Measurements from ENCODE around the gene CLDN22.

CLDN22 gene

GRCh38 chr4:183288955-183289354, 31.1 kb downstream of the CLDN22 start:
- Histone ChIP-seq H3K27me3 (ENCODE audit: insufficient read depth, low read length) (no peaks in the 10 kb centered on the region), H3K9ac (ENCODE audit: low read depth, low read length) (no peak overlapping the region), H3K27ac (ENCODE audit: low read length) (no peak overlapping the region), H3K4me3 (ENCODE audit: low read length) (no peak overlapping the region), H3K36me3 (ENCODE audit: insufficient read depth, low read depth, low read length) (peaks cover 88% of the 10 kb centered on the region), H3K9me3 (ENCODE audit: insufficient read depth, low read depth, low read length) (no peaks in the 10 kb centered on the region), H3K4me1 (ENCODE audit: insufficient read depth, low read length) (no peaks in the 10 kb centered on the region)

- Histone ChIP-seq H3K4me3 (ENCODE audit: low read length) (no peak overlapping the region), H3K36me3 (ENCODE audit: insufficient read depth, low read depth, low read length) (peaks cover 93% of the 10 kb centered on the region), H3K27ac (ENCODE audit: low read length) (no peak overlapping the region)
These were observed 32.4 kb downstream of the CLDN22 start for GRCh38 chr4:183287677-183288076.

GRCh38 chr4:183287309-183287659, 32.8 kb downstream of the CLDN22 start:
- Histone ChIP-seq H3K36me3 (ENCODE audit: insufficient read depth, low read depth, low read length) (peaks cover 93% of the 10 kb centered on the region), H3K9ac (ENCODE audit: low read depth, low read length) (no peak overlapping the region), H3K4me1 (ENCODE audit: insufficient read depth, low read length) (no peaks in the 10 kb centered on the region), H3K27ac (ENCODE audit: low read length) (no peak overlapping the region), H3K27me3 (ENCODE audit: insufficient read depth, low read length) (no peaks in the 10 kb centered on the region), H3K4me3 (ENCODE audit: low read length) (no peak overlapping the region), H3K9me3 (ENCODE audit: insufficient read depth, low read depth, low read length) (no peaks in the 10 kb centered on the region)

More at GRCh38 chr4:183287677-183288076, 32.4 kb downstream of the CLDN22 start:
- H3K9me3 ChIP-seq (ENCODE audit: insufficient read depth, low read depth, low read length): no peaks in the 10 kb centered on the region
- H3K27me3 ChIP-seq (ENCODE audit: insufficient read depth, low read length): no peaks in the 10 kb centered on the region
- H3K9ac ChIP-seq (ENCODE audit: low read depth, low read length): no peak overlapping the region
- H3K4me1 ChIP-seq (ENCODE audit: insufficient read depth, low read length): no peaks in the 10 kb centered on the region

DNA sequence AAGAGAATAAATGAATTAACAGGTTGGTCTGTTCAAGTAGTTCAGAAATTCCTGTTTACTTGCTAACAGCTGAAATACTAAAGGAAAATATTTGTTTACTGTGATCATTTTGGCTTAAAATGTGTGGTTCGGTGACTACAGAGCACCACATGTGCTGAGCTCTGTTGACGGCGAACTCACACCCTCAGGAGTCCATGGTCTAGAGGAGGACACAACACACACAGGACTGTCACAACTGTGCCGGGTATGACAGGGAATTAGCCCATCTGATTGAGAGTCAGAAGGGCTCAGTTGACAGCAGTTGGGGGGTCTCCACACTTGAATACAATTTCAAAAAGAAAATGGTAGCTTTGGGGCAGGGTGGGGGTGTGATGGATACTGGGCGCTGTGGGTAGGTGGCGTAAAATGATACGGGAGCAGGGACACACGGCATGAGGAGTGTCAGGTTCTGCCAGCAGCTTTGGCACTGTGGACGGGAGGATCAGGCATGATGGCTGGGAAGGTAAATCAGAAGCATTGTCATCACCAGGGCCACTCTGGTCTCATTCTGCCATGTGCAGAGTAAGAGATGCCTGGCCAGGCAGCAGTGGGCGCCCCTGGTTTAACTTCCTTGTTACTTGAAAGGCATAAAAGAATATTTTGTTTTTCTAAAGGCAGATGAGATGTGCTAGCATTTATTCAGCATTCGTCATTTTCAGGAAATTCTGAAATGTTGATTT, 33.3 kb downstream of the CLDN22 start:
- Histone ChIP-seq H3K9me3 (ENCODE audit: insufficient read depth, low read depth, low read length) (no peaks in the 10 kb centered on the region), H3K4me3 (ENCODE audit: low read length) (no peak overlapping the region), H3K9ac (ENCODE audit: low read depth, low read length) (no peak overlapping the region), H3K4me1 (ENCODE audit: insufficient read depth, low read length) (no peaks in the 10 kb centered on the region), H3K27ac (ENCODE audit: low read length) (no peak overlapping the region), H3K36me3 (ENCODE audit: insufficient read depth, low read depth, low read length) (peaks cover 96% of the 10 kb centered on the region), H3K27me3 (ENCODE audit: insufficient read depth, low read length) (no peaks in the 10 kb centered on the region)

- H3K36me3 ChIP-seq (ENCODE audit: insufficient read depth, low read depth, low read length): peaks cover 98% of the 10 kb centered on the region
- no peak overlapping the region for H3K4me3 ChIP-seq (ENCODE audit: low read length)
- H3K4me1 ChIP-seq (ENCODE audit: insufficient read depth, low read length): no peaks in the 10 kb centered on the region
- H3K27ac ChIP-seq (ENCODE audit: low read length): no peak overlapping the region
- H3K9me3 ChIP-seq (ENCODE audit: insufficient read depth, low read depth, low read length): no peaks in the 10 kb centered on the region
- no peak overlapping the region for H3K9ac ChIP-seq (ENCODE audit: low read depth, low read length)
- H3K27me3 ChIP-seq (ENCODE audit: insufficient read depth, low read length): no peaks in the 10 kb centered on the region
These were observed 34.2 kb downstream of the CLDN22 start for GRCh38 chr4:183285886-183286285.

- Histone ChIP-seq H3K36me3 (ENCODE audit: insufficient read depth, low read depth, low read length) (peaks cover 100% of the 10 kb centered on the region), H3K27ac (ENCODE audit: low read length) (no peak overlapping the region), H3K9me3 (ENCODE audit: insufficient read depth, low read depth, low read length) (no peaks in the 10 kb centered on the region), H3K9ac (ENCODE audit: low read depth, low read length) (no peak overlapping the region), H3K4me3 (ENCODE audit: low read length) (no peak overlapping the region), H3K27me3 (ENCODE audit: insufficient read depth, low read length) (no peaks in the 10 kb centered on the region), H3K4me1 (ENCODE audit: insufficient read depth, low read length) (no peaks in the 10 kb centered on the region)
These were observed 35.1 kb downstream of the CLDN22 start for GRCh38 chr4:183284965-183285364.

DNA sequence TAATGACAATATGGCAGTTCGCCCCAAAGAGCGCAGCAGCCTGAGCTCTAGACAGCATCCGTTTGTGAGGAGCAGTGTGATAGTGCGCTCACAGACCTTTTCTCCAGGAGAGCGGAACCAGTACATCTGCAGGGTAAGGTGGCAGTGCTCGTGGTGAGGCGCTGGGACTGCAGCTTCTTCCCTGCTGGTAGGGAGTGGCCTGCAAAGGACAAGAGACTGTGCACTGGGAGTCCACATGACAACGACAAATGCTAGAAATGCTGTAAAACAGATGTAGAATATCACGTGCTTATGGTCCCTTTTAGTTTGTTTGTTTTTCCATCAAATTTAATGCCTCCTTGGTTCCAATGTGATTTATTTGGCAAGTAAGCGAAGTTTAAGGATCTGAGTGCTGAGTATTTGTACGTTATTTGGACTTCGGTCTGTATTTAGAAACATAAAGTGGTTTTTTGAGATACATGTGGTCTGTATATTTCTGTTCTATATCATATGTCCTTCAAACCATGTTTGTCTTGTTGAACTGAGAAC, 35.8 kb downstream of the CLDN22 start:
- Histone ChIP-seq H3K4me1 (ENCODE audit: insufficient read depth, low read length) (no peaks in the 10 kb centered on the region), H3K27ac (ENCODE audit: low read length) (no peak overlapping the region), H3K27me3 (ENCODE audit: insufficient read depth, low read length) (no peaks in the 10 kb centered on the region), H3K36me3 (ENCODE audit: insufficient read depth, low read depth, low read length) (peaks cover 97% of the 10 kb centered on the region), H3K9ac (ENCODE audit: low read depth, low read length) (no peak overlapping the region), H3K4me3 (ENCODE audit: low read length) (no peak overlapping the region), H3K9me3 (ENCODE audit: insufficient read depth, low read depth, low read length) (no peaks in the 10 kb centered on the region)

GRCh38 chr4:183276106-183276505, 44.0 kb downstream of the CLDN22 start:
- H3K9ac ChIP-seq (ENCODE audit: low read depth, low read length): no peak overlapping the region
- no peaks in the 10 kb centered on the region for H3K27me3 ChIP-seq (ENCODE audit: insufficient read depth, low read length)
- no peak overlapping the region for H3K27ac ChIP-seq (ENCODE audit: low read length)
- no peaks in the 10 kb centered on the region for H3K4me1 ChIP-seq (ENCODE audit: insufficient read depth, low read length)
- peaks cover 66% of the 10 kb centered on the region for H3K36me3 ChIP-seq (ENCODE audit: insufficient read depth, low read depth, low read length)
- H3K9me3 ChIP-seq (ENCODE audit: insufficient read depth, low read depth, low read length): peaks cover 14% of the 10 kb centered on the region
- no peak overlapping the region for H3K4me3 ChIP-seq (ENCODE audit: low read length)

- Histone ChIP-seq H3K4me3 (ENCODE audit: low read length) (no peak overlapping the region), H3K36me3 (ENCODE audit: insufficient read depth, low read depth, low read length) (peaks cover 86% of the 10 kb centered on the region), H3K27me3 (ENCODE audit: insufficient read depth, low read length) (no peaks in the 10 kb centered on the region), H3K27ac (ENCODE audit: low read length) (no peak overlapping the region), H3K4me1 (ENCODE audit: insufficient read depth, low read length) (no peaks in the 10 kb centered on the region), H3K9me3 (ENCODE audit: insufficient read depth, low read depth, low read length) (peaks cover 14% of the 10 kb centered on the region), H3K9ac (ENCODE audit: low read depth, low read length) (no peak overlapping the region)
These were observed 47.7 kb downstream of the CLDN22 start for GRCh38 chr4:183272384-183272783.

GRCh38 chr4:183268556-183268955, 51.5 kb downstream of the CLDN22 start:
- no peak overlapping the region for H3K27ac ChIP-seq (ENCODE audit: low read length)

More at GRCh38 chr4:183268556-183268955, 51.5 kb downstream of the CLDN22 start:
- no peaks in the 10 kb centered on the region for H3K27me3 ChIP-seq (ENCODE audit: insufficient read depth, low read length)
- peaks cover 89% of the 10 kb centered on the region for H3K36me3 ChIP-seq (ENCODE audit: insufficient read depth, low read depth, low read length)
- no peak overlapping the region for H3K4me3 ChIP-seq (ENCODE audit: low read length)
- peaks cover 8% of the 10 kb centered on the region for H3K4me1 ChIP-seq (ENCODE audit: insufficient read depth, low read length)
- no peak overlapping the region for H3K9ac ChIP-seq (ENCODE audit: low read depth, low read length)
- H3K9me3 ChIP-seq (ENCODE audit: insufficient read depth, low read depth, low read length): no peaks in the 10 kb centered on the region

Measured in iPS-20b (cell line).